ENCODE data around the gene NOXA1.

DNA sequence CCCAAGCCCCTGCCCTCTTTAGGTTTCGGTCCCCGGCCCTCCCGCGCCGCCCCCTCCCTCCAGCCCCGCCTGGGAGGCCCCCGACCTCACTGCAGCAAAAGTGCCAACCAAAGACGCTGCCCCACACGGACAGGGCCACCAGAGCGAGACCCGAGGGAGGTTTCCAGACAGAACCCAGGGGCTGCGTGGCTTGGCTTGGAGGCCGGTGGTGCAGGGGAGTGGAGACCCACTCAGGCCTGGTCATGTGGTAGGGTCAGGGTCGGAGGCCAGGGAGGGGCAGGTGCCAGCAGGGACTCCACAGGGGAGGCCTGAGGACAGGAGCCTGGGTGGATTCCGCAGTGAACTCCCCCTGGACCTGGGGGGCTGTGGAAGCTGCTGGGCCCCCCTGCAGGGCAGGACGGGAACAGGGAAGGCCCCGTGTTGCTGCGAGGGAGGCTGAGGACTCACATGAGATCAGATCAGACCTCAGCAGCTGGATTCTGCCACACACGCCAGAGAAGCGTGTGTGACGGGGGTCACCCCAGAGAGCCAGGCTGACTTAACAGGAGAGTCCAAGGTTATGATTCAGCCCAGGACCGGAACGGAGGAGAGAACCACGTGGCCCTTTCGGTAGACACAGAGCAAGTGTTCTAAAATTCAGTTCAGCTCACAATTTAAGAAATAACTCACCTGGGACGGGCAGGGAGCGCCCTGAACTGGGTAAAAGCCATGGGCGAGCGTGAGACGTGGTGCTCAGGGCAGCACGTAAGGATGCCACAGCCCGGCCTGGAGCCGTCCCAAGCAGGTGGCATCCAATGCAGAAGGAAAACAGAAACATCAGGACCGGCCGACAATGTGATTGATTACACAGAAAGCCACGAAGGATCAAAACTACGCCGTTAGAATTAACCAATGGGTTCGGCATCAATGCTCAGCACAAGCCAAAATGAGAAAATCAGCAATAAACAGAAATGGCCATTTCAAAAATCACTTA is 39.1 kb upstream of the NOXA1 start:
- TF ChIP-seq CTCF (IDR thresholded peaks at IDR 0.05): no peak
- TF ChIP-seq EP300 (IDR thresholded peaks at IDR 0.05): no peak
- TF ChIP-seq POLR2A (IDR thresholded peaks at IDR 0.05): no peak
